ENCODE data around the gene ZNRF3.

Gene ZNRF3

DNA sequence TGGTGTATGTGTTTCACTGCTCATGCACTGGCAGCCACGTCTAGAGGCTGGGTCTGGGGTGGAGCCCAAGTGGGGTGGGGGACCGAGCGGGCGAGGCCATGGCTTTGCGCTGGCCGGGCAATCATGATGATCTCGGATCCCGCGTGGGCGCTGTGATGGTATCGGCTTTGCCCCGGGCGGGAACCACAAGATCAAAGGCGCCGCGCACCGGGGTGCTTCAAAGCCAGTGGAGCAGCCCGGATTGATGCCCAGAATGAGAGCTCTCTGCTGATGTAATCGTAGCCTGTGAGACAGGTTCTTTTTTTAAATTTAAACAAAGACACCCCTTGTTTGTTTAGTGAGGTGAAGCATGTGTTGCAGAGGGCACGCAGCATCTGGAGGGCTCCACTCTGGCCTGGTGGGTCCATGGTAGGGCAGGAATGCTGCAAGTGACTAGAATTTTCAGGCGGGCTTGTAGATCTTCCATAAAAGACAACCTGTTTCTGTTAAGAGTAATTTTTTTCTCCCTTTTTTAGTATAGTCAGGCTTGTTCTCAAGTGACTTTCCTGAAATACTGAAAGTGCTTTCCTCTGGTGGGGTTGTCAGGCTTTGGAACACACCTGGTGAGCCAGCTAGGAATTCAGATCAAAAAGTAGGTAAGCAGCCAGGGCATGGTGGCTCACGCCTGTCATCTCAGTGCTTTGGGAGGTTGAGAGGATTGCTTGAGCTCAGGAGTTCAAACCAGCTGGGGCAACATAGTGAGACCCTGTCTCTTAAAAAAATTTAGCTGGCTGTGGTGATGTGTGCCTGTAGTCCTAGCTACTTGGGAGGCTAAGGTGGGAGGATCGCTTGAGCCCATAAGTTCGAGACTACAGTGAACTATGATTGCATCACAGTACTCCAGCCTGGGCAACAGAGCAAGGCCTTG lies 40.7 kb downstream of the ZNRF3 start:
- peaks cover 8% of the 10 kb centered on the region for H3K4me1 Mint-ChIP-seq (ENCODE audit: low read depth)
- no peak for DNase-seq

DNA sequence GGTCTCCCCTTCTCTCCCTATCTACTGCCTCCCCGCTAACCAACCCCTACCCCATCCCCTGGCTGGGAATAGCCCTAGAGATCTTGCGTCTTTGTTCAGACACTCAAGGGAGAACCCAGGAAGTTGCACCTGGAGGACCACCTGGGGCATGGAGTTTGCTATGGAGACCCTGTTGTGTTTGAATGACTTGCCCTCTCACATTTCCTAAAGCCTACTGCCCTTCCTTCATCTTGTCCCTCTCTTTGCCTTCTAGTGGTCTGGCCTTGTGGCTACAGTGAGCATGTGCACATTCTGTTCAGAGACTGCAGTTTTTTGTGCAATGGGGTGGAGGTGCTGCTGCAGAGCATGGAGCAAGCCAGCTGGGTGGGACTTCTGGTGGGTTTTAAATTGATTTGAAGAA lies 42.5 kb downstream of the ZNRF3 start:
- peaks cover 12% of the 10 kb centered on the region for H3K4me1 Mint-ChIP-seq (ENCODE audit: low read depth)
- no peak overlapping the region for H3K4me3 Mint-ChIP-seq
- no peaks in the 10 kb centered on the region for H3K36me3 Mint-ChIP-seq (ENCODE audit: low read depth)
- no peak for DNase-seq
- H3K27ac Mint-ChIP-seq, result no peak overlapping the region
- H3K27me3 Mint-ChIP-seq, result peaks cover 69% of the 10 kb centered on the region
- H3K9me3 Mint-ChIP-seq, result no peaks in the 10 kb centered on the region

More for the DNA sequence above, 40.7 kb downstream of the ZNRF3 start:
- Mint-ChIP-seq H3K27me3 (peaks cover 66% of the 10 kb centered on the region), H3K9me3 (no peaks in the 10 kb centered on the region), H3K36me3 (ENCODE audit: low read depth) (no peaks in the 10 kb centered on the region), H3K27ac (no peak overlapping the region), H3K4me3 (no peak overlapping the region)

DNA sequence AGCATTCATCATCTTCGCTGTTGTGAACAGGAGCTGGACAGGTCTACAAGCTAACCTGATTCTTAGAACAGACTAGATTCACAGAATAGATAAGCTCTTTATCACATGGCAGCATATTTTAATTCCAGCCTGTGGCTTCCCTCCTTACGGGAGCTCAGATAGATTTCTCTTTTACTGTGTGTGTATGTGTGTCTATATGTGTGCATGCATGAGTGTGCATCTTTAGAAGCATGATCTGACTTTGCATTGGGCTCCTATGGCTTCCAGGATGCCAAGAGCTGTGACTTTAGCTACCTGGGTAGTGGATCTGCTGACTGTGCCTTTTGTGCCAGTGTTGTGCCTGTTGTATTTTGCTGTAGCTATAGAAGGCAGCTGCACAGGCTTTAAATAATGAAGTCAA lies 44.3 kb downstream of the ZNRF3 start:
- H3K9me3 Mint-ChIP-seq, result no peaks in the 10 kb centered on the region
- no peak overlapping the region for H3K27ac Mint-ChIP-seq
- peaks cover 72% of the 10 kb centered on the region for H3K27me3 Mint-ChIP-seq
- no peak overlapping the region for H3K4me3 Mint-ChIP-seq
- no peaks in the 10 kb centered on the region for H3K36me3 Mint-ChIP-seq (ENCODE audit: low read depth)
- H3K4me1 Mint-ChIP-seq (ENCODE audit: low read depth), result peaks cover 14% of the 10 kb centered on the region
- DNase-seq, result no peak

DNA sequence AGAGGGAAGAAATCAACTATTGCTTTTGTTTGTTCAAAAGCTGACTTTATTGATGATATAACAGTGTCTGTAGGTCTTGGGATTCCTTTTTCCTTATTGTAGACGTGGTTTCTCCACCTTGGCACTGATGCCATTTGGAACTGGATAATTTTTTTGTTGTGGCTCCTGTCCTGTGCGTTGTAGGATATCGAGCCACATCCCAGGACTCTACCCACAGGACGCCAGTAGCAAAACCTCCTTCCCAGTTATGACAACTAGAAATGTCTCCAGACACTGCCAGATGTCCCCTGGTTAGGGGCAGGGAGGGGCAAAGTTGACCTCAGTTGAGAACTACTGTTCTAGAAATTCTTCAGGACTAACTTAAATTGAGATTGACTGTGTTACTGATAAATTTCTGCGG lies 45.8 kb downstream of the ZNRF3 start:
- Mint-ChIP-seq H3K36me3 (ENCODE audit: low read depth) (no peaks in the 10 kb centered on the region), H3K4me1 (ENCODE audit: low read depth) (peaks cover 14% of the 10 kb centered on the region), H3K27ac (no peak overlapping the region), H3K27me3 (peaks cover 72% of the 10 kb centered on the region), H3K4me3 (no peak overlapping the region), H3K9me3 (no peaks in the 10 kb centered on the region)
- DNase-seq, result no peak

DNA sequence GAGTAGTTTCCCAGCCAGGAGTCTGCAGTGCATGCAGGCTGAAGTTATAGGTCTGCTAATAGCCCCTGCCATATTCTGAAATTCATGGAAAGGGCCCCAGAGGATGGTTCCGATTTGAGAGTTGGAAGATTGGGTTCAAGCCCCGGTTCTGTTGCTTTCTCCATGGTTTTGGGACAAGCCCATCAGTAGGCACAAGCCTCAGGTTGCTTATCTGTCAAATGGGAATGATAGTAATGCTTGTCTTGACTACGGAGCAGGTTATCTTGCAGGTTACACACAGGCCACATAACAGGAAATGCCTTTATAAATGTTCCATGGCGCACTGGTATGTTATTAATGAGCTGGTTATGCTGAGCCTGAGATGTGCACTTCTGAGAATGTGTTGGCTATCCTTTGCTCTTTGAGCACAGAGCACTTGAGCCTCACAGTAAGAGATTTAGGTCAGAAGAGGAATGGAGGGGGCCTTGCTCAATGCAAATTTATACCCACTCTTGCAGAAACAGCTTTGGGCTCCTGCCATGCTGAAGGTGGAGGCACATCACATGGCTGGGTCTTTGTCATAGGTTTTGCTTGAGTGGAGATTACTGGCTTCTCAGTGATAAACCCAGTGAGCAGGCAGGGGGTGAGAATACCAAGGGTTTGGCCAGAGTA lies 47.1 kb downstream of the ZNRF3 start:
- no peak for DNase-seq
- Mint-ChIP-seq H3K4me1 (ENCODE audit: low read depth) (peaks cover 9% of the 10 kb centered on the region), H3K9me3 (no peaks in the 10 kb centered on the region), H3K27me3 (peaks cover 72% of the 10 kb centered on the region), H3K36me3 (ENCODE audit: low read depth) (no peaks in the 10 kb centered on the region), H3K4me3 (no peak overlapping the region), H3K27ac (no peak overlapping the region)

DNA sequence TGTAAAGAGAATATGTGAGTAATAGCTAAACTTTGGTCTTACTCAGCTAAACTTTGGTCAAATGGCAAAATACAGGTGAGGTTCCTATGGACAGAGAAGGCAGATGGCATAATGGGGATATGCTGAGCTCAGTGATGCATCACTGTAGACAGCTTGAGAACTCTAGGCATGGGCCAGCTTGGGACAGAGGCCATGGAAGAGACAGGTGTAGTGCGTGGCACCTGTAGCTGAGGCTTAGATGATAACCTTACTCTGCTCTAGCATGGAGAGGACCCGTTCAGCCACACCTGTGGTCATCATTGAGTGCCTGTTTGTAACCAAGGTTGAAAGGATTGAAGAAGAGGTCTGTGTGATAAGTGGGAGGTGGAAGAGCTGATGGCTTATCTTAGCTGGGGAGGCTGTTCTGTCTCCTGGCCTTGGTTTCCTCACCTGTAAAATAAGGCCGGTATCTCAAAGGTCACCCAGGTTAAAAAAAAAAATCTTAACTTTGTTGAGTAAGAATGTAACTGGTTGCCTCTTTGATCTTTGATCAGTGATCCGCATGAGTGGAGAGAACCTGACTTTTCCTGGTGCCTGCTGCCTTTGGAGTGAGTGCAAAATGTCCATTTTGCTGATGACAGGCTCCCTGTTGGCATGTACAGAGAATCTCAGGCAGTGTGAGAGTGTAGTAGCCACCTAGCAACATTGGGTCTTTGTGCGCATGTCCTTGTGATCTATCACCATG lies 48.6 kb downstream of the ZNRF3 start:
- H3K4me1 Mint-ChIP-seq (ENCODE audit: low read depth), result peaks cover 8% of the 10 kb centered on the region
- H3K36me3 Mint-ChIP-seq (ENCODE audit: low read depth), result no peaks in the 10 kb centered on the region
- no peaks in the 10 kb centered on the region for H3K9me3 Mint-ChIP-seq
- H3K27me3 Mint-ChIP-seq, result peaks cover 79% of the 10 kb centered on the region
- no peak overlapping the region for H3K4me3 Mint-ChIP-seq
- no peak for DNase-seq
- no peak overlapping the region for H3K27ac Mint-ChIP-seq

DNA sequence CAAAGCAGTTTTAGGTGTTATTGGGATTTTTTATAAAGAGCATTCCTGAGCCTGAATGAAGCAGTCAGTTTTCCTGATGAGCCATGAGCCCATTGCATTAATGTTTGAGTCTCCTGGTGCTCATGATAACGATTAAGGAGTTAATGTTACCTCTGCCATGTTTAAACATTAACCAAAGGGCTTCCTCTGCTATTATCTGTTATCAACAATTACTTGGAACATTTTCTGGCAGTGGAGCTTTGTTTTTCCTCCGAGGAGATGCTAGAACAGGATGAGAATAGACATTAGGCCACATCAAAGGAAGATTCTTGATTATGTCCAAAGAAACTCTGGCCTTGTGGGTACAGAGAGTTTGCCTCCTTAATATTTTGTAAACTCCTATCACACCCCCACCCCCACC lies 49.9 kb downstream of the ZNRF3 start:
- no peaks in the 10 kb centered on the region for H3K36me3 Mint-ChIP-seq (ENCODE audit: low read depth)
- H3K9me3 Mint-ChIP-seq, result no peaks in the 10 kb centered on the region
- peaks cover 8% of the 10 kb centered on the region for H3K4me1 Mint-ChIP-seq (ENCODE audit: low read depth)
- H3K4me3 Mint-ChIP-seq, result no peak overlapping the region
- no peak overlapping the region for H3K27ac Mint-ChIP-seq
- DNase-seq, result no peak
- peaks cover 77% of the 10 kb centered on the region for H3K27me3 Mint-ChIP-seq

DNA sequence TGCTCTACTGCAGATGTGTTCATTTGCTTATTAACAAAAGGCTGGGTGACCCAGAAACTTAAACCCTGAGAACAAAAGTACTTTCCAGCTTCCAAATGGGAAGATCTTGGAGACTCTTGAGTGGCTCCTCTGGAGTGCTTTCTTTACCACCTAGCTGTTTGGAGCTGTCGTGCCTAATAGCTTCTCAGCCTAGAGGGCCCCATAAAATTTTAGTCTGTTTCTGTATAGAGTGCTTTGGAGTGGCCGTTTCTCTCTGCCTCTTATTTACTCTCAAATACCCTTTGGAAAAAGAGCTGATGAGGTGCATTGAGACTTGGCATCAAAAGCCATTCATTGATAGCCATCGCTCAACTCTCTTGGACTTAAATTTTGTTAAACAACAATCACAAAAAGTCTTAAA lies 50.7 kb downstream of the ZNRF3 start:
- peaks cover 82% of the 10 kb centered on the region for H3K27me3 Mint-ChIP-seq
- no peak overlapping the region for H3K4me3 Mint-ChIP-seq
- H3K27ac Mint-ChIP-seq, result no peak overlapping the region
- DNase-seq, result no peak
- H3K9me3 Mint-ChIP-seq, result no peaks in the 10 kb centered on the region
- H3K36me3 Mint-ChIP-seq (ENCODE audit: low read depth), result no peaks in the 10 kb centered on the region
- H3K4me1 Mint-ChIP-seq (ENCODE audit: low read depth), result peaks cover 8% of the 10 kb centered on the region

DNA sequence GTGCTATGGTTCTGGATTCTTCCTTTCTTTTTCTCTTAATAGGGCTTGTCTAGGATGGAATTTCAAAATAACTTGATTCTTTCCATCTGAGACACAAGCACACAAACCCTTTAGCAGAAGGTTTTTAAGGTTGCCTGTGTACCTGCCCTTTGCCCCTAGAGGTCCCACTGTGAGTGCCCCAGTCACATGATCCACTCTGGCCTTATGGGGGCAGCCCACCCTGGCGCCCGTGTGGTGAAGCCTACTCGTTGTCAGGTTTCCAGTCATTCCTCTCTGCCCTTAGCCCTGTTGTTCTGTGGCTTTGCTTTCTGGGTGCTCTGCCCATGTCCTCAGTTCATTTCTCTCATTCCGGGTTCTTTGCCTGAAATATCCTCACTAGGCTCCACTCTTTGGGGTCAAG lies 51.8 kb downstream of the ZNRF3 start:
- H3K4me3 Mint-ChIP-seq, result no peak overlapping the region
- H3K9me3 Mint-ChIP-seq, result no peaks in the 10 kb centered on the region

DNA sequence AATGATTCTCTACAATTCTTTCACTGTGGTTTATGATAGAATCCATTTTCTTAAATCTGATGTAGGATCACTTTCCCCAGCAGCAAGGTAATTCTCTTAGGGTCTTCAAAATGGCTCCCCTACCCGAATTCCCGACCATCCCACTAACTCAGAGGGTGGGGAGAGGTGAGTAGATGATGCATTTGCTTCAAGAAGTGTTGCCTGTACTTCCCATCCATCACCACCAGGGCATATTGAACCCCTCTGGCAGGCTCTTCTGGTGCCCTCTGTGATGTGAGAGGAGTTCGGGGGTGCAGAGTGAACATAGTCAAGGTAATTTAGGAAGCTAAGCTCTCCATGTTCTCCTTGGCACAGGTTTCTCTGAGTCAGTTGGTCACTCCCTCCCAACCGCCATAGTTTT lies 52.3 kb downstream of the ZNRF3 start:
- Mint-ChIP-seq H3K27me3 (peaks cover 83% of the 10 kb centered on the region), H3K4me1 (ENCODE audit: low read depth) (peaks cover 5% of the 10 kb centered on the region), H3K9me3 (no peaks in the 10 kb centered on the region), H3K4me3 (no peak overlapping the region), H3K27ac (no peak overlapping the region), H3K36me3 (ENCODE audit: low read depth) (no peaks in the 10 kb centered on the region)
- no peak for DNase-seq

More for the DNA sequence above, 51.8 kb downstream of the ZNRF3 start:
- no peak for DNase-seq
- H3K36me3 Mint-ChIP-seq (ENCODE audit: low read depth), result no peaks in the 10 kb centered on the region
- H3K27me3 Mint-ChIP-seq, result peaks cover 86% of the 10 kb centered on the region
- H3K4me1 Mint-ChIP-seq (ENCODE audit: low read depth), result peaks cover 8% of the 10 kb centered on the region
- H3K27ac Mint-ChIP-seq, result no peak overlapping the region

DNA sequence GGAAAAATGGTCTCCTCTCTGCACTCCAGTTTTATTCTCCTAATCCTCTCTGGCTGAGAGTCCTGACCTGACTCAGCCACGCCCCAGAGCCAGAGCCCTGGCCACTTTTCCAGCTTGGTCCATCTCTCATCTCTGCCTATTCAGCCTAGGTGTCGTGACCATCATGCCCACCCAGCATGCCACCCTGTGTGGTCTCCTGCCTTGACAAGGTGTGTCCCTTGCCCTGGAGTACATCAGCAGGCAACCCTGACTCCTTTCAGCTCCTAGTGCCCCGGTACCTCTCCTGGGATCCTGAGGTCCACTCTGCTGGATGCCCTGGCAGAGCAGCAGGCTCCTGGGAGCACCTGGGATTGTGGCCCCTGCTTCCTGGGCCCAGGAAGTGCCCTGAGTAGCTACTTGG lies 52.8 kb downstream of the ZNRF3 start:
- Mint-ChIP-seq H3K27ac (no peak overlapping the region), H3K4me1 (ENCODE audit: low read depth) (peaks cover 5% of the 10 kb centered on the region), H3K4me3 (no peak overlapping the region), H3K27me3 (peaks cover 82% of the 10 kb centered on the region), H3K36me3 (ENCODE audit: low read depth) (no peaks in the 10 kb centered on the region), H3K9me3 (no peaks in the 10 kb centered on the region)
- DNase-seq, result no peak

DNA sequence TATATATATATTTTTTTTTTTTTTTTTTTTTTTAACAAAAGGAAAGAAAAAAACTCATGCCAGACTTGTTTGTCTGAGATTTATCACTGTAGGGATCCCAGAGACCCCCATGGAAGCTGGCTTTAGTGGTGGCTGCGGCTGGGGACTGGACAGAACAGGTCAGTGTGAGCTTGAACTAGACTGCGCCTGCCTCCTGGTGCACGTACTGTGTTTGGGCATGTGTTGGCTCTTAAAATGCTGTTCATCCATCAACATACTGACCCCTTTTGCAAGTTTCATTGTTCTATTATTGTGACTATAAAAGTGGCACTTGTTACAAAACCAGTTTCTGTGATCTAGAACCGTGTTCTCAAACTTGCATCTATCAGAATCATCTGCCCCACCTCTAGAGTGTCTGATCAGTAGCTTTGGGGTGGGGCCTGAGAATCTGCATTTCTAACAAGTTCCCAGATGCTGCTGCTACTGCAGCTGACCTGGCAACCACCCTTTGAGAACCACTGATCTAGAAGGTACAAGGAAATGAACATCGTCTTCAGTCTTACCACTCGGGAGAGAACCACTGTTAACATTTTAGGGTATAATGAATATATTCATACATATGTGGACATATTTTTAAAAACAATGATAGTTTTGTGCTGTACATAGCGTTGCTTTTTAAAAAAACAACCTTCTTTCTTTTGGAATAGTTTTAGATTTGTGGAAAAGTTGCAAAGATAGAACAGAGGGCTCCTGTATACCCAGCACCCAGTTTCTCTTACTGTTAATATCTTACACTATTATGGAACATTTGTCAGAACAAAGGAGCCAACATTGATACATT lies 54.0 kb downstream of the ZNRF3 start:
- Mint-ChIP-seq H3K4me3 (no peak overlapping the region), H3K4me1 (ENCODE audit: low read depth) (no peaks in the 10 kb centered on the region), H3K27me3 (peaks cover 81% of the 10 kb centered on the region), H3K36me3 (ENCODE audit: low read depth) (no peaks in the 10 kb centered on the region), H3K27ac (no peak overlapping the region), H3K9me3 (no peaks in the 10 kb centered on the region)
- no peak for DNase-seq

DNA sequence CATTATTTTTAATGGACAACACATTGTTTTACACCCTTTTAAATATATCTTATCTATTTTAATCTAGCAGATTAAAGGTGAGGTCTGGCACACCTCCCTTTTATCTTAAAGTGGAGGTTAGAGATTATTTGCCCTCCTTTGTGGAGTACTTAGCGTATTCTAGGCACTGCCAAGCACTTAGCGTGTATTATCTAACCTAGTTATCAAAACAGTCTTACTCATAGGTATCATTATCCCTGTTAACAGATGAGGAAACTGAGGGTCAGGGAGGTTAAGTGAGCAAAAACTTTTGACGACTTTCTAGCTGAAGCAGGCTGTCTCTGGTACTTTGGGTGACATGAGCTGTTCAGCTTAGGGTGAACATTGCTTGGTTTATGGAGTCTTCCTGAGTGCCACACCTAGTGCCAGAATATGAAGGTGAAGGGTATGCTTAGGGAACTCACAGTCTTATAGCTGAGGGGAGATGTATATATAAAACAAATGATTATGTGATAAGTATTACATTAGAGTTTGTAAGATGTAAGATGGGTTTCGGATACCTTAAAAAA lies 55.0 kb downstream of the ZNRF3 start:
- no peaks in the 10 kb centered on the region for H3K36me3 Mint-ChIP-seq (ENCODE audit: low read depth)
- no peak overlapping the region for H3K27ac Mint-ChIP-seq
- H3K27me3 Mint-ChIP-seq, result peaks cover 79% of the 10 kb centered on the region
- H3K9me3 Mint-ChIP-seq, result no peaks in the 10 kb centered on the region
- no peak overlapping the region for H3K4me3 Mint-ChIP-seq
- no peaks in the 10 kb centered on the region for H3K4me1 Mint-ChIP-seq (ENCODE audit: low read depth)
- no peak for DNase-seq

DNA sequence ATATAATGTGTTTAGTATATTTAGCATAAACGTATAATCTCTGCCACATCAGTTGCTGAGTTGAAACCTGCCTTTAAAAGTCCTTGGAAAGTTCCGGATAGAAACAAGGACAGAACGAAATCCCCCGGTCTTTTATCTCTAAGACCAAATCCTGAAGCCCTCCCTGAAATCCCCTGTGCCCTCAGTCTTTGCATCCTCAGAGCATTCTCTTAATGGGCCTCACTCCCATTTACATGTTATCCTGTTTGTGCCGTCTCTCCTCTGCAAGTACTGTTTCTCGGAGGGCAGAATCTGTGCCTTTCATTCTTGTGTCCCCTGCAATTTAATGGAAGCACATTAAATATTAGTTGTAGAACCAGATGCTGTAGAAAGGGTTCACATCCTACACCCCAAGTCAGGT lies 56.0 kb downstream of the ZNRF3 start:
- Mint-ChIP-seq H3K27ac (no peak overlapping the region), H3K4me3 (no peak overlapping the region), H3K36me3 (ENCODE audit: low read depth) (no peaks in the 10 kb centered on the region), H3K9me3 (no peaks in the 10 kb centered on the region), H3K4me1 (ENCODE audit: low read depth) (no peaks in the 10 kb centered on the region), H3K27me3 (peaks cover 80% of the 10 kb centered on the region)
- no peak for DNase-seq
